Tongue (tissue), 2 donors: ENCODE data around the gene SYT5. TPM values are rescaled to one million over a fixed set of nuclear protein-coding genes. Genes with fewer than 3 reads are reported as not detected.
"Not testable (repeated sequence)": the region's sequence is repeated elsewhere in the genome, so short reads cannot be mapped to it uniquely, and the experiment has no call there.

ENCODE experiments used
- DNase-seq: peaks from one replicate; pipeline ENCODE4 v3.0.0-alpha.2; 2015
- total RNA-seq: library from RNA; depleted of rRNA; stranded (reverse); fragments of >200 nt; gene quantifications from one replicate; pipeline ENCODE4 v1.2.3, GENCODE V29; 2014

Gene SYT5
- total RNA-seq, result not detected

- DNase-seq, result peak; percentile 62
Measured at GRCh38 chr19:55179606-55180484, at the start of gene SYT5. SYT5 (minus strand) TSS chr19:55180289; CDS start chr19:55179041, 1,248 bp downstream.

GRCh38 chr19:55229789-55230182 lies 49.7 kb upstream of the SYT5 start:
- no peak for DNase-seq

- DNase-seq, result no peak
Measured at GRCh38 chr19:55229145-55229788, 49.2 kb upstream of the SYT5 start.

- DNase-seq, result peak; percentile 17
Measured at GRCh38 chr19:55228403-55229031, 48.4 kb upstream of the SYT5 start, which contains the start of gene TMEM86B. TMEM86B (minus strand) TSS chr19:55228763; CDS start chr19:55228741, 22 bp downstream.

- no peak for DNase-seq
Measured at GRCh38 chr19:55228015-55228391, 47.9 kb upstream of the SYT5 start.

GRCh38 chr19:55227241-55228014 lies 47.3 kb upstream of the SYT5 start:
- no peak for DNase-seq

GRCh38 chr19:55226788-55227187 lies 46.7 kb upstream of the SYT5 start:
- no peak for DNase-seq

GRCh38 chr19:55226273-55226672 lies 46.2 kb upstream of the SYT5 start:
- no peak for DNase-seq

- no peak for DNase-seq
Measured at GRCh38 chr19:55225415-55225958, 45.4 kb upstream of the SYT5 start.

GRCh38 chr19:55224679-55225414 lies 44.8 kb upstream of the SYT5 start:
- DNase-seq, result not testable (repeated sequence)

GRCh38 chr19:55224038-55224665 lies 44.1 kb upstream of the SYT5 start:
- no peak for DNase-seq

GRCh38 chr19:55223291-55224037 lies 43.4 kb upstream of the SYT5 start:
- DNase-seq, result no peak

- DNase-seq, result no peak
Measured at GRCh38 chr19:55220525-55220924, 40.4 kb upstream of the SYT5 start.

GRCh38 chr19:55216461-55217198 lies 36.5 kb upstream of the SYT5 start:
- DNase-seq, result peak; percentile 84

GRCh38 chr19:55213547-55213946 lies 33.5 kb upstream of the SYT5 start:
- no peak for DNase-seq

- DNase-seq, result no peak
Measured at GRCh38 chr19:55212447-55212846, 32.4 kb upstream of the SYT5 start.

GRCh38 chr19:55209693-55210472 lies 29.8 kb upstream of the SYT5 start:
- DNase-seq, result no peak
